ENCODE data around the gene NEURL4.
"Not testable (repeated sequence)": the region's sequence is repeated elsewhere in the genome, so short reads cannot be mapped to it uniquely, and the experiment has no call there.

Gene NEURL4

DNA sequence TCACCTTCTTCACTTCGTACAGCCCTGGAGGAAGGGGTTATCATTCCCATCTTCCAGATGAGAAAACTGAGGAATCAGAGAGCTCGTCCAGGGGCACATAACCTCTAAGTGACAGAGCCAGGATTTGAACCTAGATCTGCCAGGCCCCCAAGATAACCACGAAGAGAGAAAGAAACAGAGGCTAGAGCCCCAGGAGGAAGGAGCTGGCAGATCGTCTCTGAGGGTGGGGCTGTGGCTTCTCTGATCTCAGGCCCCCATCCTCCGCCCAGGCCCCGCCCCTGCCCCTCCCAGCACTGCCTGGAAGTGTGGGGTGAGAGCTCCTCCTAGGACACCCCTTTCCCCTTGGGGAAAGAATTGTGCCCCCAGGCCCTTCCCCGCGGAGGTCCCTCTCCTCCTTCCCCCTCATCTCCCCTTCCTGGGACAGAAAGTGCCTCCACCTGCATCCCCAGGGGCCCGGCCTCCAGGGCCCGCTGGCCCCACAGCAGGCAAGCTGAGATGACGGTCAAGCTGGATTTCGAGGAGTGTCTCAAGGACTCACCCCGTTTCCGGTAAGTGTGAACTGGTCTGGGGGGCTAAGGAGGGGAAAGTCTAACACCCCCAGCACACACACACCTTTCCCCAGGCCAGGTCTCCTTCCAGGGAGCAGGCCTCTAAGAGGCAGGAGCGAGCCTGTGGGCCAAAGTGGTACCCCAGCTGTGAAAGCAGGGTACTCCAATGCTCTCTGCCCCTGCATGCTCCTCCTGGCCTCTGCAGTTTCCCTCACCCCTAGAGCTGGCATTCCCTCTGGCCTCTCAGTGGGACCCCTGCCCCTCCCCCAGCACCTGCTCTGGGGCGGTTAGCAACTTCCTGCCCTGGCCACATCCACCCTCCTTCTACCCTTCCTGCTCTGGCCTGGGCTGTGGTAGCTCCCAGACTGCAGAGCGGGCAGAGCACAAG, 7.4 kb upstream of the NEURL4 start, which contains the start of gene ACAP1:
Gene ACAP1, plus strand, starts transcription at position 290 of the 936 bp plus-strand sequence. Its CDS starts 206 bp downstream, at position 496.
- TF ChIP-seq, protein P1, sequence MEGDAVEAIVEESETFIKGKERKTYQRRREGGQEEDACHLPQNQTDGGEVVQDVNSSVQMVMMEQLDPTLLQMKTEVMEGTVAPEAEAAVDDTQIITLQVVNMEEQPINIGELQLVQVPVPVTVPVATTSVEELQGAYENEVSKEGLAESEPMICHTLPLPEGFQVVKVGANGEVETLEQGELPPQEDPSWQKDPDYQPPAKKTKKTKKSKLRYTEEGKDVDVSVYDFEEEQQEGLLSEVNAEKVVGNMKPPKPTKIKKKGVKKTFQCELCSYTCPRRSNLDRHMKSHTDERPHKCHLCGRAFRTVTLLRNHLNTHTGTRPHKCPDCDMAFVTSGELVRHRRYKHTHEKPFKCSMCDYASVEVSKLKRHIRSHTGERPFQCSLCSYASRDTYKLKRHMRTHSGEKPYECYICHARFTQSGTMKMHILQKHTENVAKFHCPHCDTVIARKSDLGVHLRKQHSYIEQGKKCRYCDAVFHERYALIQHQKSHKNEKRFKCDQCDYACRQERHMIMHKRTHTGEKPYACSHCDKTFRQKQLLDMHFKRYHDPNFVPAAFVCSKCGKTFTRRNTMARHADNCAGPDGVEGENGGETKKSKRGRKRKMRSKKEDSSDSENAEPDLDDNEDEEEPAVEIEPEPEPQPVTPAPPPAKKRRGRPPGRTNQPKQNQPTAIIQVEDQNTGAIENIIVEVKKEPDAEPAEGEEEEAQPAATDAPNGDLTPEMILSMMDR (IDR thresholded peaks at IDR 0.05; ENCODE audit: borderline replicate concordance, control extremely low read depth, extremely low read depth, insufficient read depth, missing control alignments) = no peak
- in situ Hi-C loops (cut with MboI; ENCODE audit: low sequenced_read_pairs, unreplicated experiment) = no loop called here
- DNase-seq (ENCODE audit: low spot score) = peak; percentile 87

DNA sequence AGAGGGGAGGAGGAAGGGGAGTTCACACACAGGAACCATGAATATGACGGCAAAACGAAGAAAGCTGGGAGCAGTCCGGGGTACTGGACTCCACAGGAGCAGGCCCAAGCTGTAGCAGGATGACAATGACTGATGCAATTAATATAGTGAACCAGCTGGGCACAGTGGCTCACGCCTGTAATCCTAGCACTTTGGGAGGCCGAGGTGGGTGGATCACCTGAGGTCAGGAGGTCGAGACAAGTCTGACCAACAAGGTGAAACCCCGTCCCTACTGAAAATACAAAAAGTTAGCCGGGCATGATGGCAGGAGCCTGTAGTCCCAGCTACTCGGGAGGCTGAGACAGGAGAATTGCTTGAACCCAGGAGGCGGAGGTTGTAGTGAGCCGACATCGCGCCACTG, 6.6 kb upstream of the NEURL4 start:
- in situ Hi-C loops (cut with MboI; ENCODE audit: low sequenced_read_pairs, unreplicated experiment); DNase-seq (ENCODE audit: low spot score): not testable (repeated sequence)

DNA sequence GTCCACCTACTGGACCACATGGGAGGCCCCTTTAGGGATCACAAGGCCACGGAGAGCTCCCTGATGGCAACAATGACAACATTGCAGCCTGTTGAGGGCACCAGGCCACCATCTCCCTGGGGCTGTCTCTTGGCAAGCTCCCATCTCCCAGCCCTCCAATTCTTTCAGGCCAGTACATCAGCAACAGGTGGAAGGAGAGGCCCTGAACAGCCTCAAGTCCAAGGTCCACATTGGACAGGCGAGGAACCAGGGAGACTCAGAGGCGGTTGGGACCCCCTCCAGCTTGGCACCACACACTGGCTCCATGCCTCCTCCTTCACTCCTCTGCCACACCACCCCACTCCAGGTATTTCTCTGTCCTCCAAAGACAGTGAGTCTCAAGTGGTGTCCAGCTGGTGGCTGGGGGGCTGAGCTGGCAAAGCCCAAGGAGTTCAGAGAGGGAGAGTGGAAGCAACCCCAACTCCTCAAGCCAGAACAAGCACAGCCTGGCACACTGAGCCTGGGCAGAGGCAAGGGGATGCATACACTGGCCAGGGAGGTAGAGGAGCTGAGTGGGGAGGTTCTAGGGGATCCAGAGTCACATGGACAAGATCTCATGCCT, 5.9 kb upstream of the NEURL4 start:
- TF ChIP-seq, protein P1 (IDR thresholded peaks at IDR 0.05; ENCODE audit: borderline replicate concordance, control extremely low read depth, extremely low read depth, insufficient read depth, missing control alignments) = no peak
- no peak for DNase-seq (ENCODE audit: low spot score)
- in situ Hi-C loops (cut with MboI; ENCODE audit: low sequenced_read_pairs, unreplicated experiment) = no loop called here

DNA sequence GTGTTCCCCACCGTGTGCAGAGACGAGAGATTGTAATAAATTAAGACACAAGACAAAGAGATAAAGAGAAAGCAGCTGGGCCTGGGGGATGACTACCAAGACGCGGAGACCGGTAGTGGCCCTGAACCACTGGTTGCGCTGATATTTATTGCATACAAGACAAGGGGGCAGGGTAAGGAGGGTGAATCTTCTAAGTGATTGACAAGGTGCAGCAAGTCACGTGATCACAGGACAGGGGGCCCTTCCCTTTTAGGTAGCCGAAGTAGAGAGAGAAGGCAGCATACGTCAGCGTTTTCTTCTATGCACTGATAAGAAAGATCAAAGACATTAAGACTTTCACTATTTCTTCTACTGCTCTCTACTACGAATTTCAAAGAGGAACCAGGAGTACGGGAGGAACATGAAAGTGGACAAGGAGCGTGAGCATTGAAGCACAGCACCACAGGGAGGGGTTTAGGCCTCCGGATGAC, 3.5 kb upstream of the NEURL4 start:
- DNase-seq (ENCODE audit: low spot score); in situ Hi-C loops (cut with MboI; ENCODE audit: low sequenced_read_pairs, unreplicated experiment): not testable (repeated sequence)

DNA sequence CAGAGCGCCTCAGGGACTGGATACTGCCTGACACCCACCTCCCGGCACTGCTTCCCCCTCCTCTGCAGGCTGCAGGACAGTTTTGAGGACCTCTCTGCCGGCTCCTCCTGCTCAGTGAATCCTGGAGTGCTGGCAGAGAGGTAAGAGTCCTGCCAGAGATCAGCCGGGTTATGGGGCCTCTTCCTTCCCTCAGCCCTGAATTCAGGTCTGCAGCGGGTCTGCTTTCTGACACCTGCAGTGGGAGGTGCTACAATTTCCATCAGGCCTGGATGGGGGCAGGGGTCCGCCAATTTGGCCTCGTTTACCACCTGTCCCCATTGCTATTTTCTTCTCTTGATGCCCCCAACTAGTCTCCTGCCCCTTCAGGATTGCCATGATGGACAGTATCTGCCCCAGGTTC, 3.0 kb upstream of the NEURL4 start:
- TF ChIP-seq, protein P1 (IDR thresholded peaks at IDR 0.05; ENCODE audit: borderline replicate concordance, control extremely low read depth, extremely low read depth, insufficient read depth, missing control alignments) = no peak
- in situ Hi-C loops (cut with MboI; ENCODE audit: low sequenced_read_pairs, unreplicated experiment) = no loop called here
- no peak for DNase-seq (ENCODE audit: low spot score)

DNA sequence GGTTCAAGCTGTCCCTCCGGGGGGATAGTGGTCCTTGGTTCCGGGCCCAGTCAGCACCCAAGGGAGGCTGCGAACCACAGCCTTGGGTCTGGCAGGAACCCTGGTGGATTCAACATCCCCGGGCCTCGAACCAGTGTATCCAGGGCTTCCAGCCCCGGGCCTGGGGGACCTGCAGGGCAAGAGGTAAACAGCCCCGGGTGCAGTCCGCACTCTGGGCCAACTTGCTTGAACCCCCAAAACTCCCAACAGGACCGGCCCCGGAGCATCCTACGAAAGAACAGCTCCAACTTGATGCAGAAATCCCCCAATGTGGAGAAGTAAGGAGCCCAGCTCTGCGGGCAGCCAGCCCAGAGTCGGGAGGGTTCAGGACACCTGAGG, 1.5 kb upstream of the NEURL4 start:
- TF ChIP-seq, protein P1 (IDR thresholded peaks at IDR 0.05; ENCODE audit: borderline replicate concordance, control extremely low read depth, extremely low read depth, insufficient read depth, missing control alignments) = no peak
- in situ Hi-C loops (cut with MboI; ENCODE audit: low sequenced_read_pairs, unreplicated experiment) = no loop called here
- DNase-seq (ENCODE audit: low spot score) = no peak

DNA sequence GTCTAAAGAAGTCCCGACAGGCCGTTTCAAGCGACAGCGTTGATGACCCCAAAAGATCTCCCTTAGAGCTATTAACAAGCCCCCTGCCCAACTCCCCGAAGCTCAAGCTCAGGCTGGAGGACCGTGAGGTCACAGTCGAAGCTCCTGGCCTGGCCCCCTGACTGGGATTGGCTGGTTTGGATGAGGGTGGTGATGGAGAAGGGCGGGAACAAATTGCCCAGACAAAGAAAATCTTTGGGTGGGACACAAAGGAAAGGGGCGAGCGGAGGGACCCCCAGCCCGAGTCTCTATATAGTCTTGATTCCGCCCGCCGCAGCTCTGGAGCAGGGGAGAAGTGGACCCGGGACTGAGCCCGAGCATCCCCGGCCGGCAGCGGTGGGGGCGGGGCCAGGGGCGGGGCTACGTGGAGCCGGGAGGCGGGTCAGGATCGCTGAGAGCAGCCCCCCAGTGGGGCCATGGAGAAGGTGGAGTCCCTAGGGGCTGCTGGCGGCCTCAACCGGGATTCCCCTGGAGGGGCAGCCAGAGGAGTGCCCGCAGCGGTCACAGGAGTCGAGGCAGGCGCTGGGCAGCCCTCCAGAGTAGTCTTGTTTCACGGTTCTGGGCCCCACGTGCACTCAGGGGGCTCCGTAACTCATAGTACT, 982 bp upstream of the NEURL4 start:
- DNase-seq (ENCODE audit: low spot score) = peak; percentile 91
- TF ChIP-seq, protein P1 (IDR thresholded peaks at IDR 0.05; ENCODE audit: borderline replicate concordance, control extremely low read depth, extremely low read depth, insufficient read depth, missing control alignments) = no peak
- in situ Hi-C loops (cut with MboI; ENCODE audit: low sequenced_read_pairs, unreplicated experiment) = no loop called here

Data from GM13976 (cell line).